ENCODE results near the gene DALRD3.

Gene DALRD3

GRCh38 chr3:48974076-48974864 lies 44.1 kb downstream of the DALRD3 start:
- no peak for DNase-seq

GRCh38 chr3:48970586-48970985 lies 47.8 kb downstream of the DALRD3 start:
- DNase-seq, result no peak

- no peak for DNase-seq
Observed at GRCh38 chr3:48966876-48967361, 51.5 kb downstream of the DALRD3 start.

- no peak for DNase-seq
Observed at GRCh38 chr3:48966367-48966766, 52.0 kb downstream of the DALRD3 start.

Data from eye (tissue), 1 donor.